ENCODE results near the gene PI16.

Gene PI16

GRCh38 chr6:37005827-37006567 is 51.5 kb downstream of the PI16 start:
- DNase-seq = no peak

GRCh38 chr6:37006793-37007339 is 52.3 kb downstream of the PI16 start:
- DNase-seq = no peak

- DNase-seq = peak; percentile 32
These were observed 53.0 kb downstream of the PI16 start for GRCh38 chr6:37007340-37008043.

GRCh38 chr6:37008484-37009465 is 54.2 kb downstream of the PI16 start:
- no peak for DNase-seq

- no peak for DNase-seq
These were observed 55.9 kb downstream of the PI16 start for GRCh38 chr6:37010402-37010892.

GRCh38 chr6:37011656-37012378 is 57.3 kb downstream of the PI16 start:
- no peak for DNase-seq

GRCh38 chr6:37013516-37014491 is 59.3 kb downstream of the PI16 start:
- DNase-seq = no peak
